ENCODE measurements around the gene SNAI1.
"Not testable (repeated sequence)": the region's sequence is repeated elsewhere in the genome, so short reads cannot be mapped to it uniquely, and the experiment has no call there.

SNAI1 gene

DNA sequence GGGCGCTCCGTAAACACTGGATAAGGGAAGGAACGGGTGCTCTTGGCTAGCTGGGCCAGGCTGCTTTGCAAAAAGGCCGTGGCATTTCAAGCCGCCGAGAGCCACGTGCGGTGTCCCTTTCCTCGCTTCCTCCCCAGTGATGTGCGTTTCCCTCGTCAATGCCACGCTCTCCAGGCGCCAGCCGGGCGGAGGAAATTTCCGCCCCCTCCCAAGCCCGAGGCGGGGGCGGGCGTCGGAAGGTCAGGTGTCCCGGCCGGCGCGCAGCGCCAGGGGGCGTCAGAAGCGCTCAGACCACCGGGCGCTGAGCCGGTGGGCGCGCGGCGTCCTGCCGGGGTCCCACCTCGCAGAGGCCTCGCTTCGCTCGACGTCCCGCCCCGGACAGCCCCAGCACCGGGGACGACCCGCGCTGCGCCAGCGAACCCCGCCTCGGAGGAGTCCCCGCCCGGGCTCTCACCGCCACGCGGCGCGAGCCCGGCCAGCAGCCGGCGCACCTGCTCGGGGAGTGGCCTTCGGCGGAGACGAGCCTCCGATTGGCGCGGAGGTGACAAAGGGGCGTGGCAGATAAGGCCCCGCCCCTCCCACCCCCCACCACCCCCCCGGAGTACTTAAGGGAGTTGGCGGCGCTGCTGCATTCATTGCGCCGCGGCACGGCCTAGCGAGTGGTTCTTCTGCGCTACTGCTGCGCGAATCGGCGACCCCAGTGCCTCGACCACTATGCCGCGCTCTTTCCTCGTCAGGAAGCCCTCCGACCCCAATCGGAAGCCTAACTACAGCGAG lies at the start of gene SNAI1:
Gene SNAI1 (plus strand): TSS at position 635 of the 777 bp plus-strand sequence. CDS start 80 bp downstream, at position 715.
- peak; percentile 74 for DNase-seq

DNA sequence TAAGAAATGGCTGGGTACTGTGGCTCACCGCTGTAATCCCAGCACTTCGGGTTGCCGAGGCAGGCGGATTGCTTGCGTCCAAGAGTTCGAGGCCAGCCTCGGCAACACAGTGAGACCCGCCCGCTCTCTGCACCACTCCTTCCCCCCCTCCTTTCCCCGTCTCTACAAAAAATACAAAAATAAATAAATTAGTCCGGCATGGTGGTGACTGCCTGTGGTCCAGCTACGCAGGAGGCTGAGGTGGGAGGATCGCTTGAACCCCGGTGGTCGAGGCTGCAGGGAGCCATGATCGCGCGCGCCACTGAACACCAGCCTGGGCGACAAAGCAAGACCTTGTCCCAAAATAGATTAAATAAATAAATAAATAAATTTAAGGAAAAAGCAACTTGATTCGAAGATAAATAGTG lies 47.0 kb upstream of the SNAI1 start:
- no peak for DNase-seq

DNA sequence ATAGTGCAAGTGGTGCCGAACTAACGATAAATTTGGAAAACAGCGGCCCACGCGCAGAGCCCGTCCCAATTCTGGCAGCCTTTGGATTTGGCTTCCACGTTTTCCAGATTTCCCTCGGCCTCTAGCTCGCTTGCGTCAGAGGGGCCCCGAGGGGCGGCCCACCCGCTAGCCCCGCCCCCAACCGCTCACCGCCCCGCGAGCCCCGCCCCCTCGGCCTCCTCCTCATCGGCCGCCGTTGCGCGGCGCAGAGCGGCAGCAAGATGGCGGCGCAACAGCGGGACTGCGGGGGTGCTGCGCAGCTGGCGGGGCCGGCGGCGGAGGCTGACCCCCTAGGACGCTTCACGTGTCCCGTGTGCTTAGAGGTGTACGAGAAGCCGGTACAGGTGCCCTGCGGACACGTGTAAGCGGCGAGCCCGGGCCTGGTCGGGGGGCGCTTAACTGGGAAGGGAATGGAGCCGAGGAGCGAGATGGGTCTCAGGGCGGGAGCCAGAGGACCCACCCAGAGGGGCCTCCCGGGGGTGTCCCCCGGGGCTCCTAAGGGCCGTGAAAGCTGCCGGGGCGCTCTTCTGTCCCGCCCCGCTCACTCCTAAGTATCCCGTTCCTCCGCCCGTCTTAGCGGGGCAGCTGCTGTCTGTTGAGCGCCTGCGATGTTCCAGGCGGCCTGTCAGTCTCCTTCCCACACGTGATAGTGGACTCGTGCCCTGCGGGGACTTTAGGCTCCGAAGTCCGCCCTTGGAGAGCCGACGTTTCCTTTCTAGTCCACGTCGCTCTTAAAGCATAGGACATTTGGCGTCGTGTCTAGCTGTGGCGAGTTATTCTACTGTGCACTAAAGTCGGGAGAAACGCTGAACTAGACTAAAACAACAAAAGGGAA lies 46.4 kb upstream of the SNAI1 start, which contains the start of gene RNF114:
Gene RNF114 (plus strand): TSS at position 245 of the 874 bp plus-strand sequence. CDS start 16 bp downstream, at position 261.
- peak; percentile 76 for DNase-seq

DNA sequence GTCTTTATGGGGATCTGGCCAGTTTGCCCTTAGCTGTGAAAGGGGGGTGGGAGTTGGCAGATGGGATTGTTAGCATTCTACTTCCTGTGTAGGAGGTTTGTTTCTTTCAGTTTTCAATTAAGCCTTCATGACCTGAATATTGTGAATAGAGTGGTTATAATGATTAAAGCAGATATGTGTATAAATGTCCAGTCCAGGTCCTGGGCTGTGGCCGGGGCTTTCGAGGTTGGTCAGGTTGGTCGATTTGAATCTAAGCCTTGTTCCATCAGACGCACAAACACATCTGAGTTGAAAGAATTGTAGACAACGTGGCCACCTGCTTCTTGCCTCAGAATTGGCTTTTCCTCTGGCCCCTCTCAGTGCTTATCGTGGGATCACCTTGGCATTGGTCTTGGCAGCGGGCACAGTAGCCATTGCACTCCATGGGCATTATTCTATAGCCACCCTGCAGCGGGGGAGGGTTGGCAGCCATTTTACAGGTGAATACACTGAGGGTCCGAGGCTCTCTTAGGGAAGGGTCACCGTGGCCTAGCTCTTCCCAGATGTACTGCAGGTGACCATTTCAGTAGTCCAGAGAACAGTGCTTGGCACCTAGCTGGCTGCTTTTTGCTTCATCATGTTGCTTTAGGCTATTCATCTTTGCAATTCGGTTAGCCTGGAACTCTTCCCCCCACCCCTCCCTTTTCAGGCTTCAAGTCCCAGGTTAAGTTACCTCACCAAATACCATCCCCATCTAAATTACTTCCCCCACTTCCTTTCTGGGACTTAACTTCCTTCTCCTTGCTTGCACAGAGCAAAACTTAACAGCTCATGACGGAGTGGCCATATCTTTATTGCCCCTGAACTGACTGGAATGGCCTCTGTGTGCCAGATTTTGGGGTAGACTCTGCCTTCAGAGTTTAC lies 45.5 kb upstream of the SNAI1 start:
- no peak for DNase-seq

DNA sequence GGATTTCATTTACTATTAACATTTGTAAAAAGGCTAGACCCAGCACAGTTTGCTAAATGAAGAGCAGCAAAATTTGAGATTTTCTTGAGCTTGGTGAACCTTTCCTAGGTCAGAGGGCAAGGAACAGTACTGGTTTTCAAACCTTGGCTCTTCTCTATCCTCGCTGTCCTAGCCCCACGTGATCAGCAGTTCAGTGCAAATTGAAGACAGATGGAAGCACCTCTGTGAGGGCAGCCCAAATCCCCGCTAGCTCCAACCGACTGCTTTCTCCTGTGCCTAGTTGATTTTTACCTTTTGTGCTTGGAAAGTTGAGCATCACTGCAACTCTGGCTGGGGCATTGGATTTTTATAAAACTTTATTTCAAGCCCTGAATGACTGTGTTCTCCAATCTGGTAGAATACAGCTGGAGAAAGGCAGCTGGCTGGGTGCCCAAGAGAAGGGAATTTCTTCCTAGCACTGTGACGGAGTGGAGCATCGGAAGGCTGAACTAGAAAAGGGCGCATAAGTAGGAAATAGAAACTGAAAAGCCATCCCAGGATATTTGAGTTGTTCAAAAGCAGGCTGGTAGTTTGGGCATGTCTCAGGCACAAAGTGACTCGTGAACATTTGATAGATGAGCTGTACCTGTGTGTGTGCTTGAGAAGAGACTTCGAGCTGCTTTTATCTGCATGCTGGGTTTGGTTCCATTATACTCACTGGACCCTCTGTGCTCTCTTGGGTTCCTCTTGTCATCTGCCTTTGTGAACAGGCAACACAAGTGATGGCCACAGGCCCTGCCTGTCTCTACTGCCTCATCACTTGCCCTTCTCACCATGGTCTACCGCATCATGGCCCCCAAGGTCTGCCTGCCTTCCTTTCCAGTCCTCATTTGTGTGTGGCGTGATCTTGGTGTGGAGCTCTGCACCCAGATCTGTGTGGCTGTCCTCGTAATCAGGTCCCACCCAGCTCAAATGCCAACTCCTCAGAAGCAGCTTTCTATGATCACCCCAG lies 44.3 kb upstream of the SNAI1 start:
- no peak for DNase-seq

DNA sequence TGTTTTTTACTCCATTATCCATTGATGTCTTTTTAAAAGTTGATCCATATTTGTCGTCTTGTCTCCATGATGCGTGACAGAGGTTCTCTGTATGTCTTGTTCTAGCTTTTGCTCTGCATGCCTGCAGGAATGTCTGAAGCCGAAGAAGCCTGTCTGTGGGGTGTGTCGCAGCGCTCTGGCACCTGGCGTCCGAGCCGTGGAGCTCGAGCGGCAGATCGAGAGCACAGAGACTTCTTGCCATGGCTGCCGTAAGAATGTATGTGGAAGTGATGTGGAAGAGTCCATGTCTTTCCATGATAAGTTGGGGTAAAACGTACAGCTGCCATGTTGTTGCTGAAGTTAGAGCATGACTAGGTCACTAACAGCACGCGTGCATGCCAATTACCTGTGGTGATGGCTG lies 41.3 kb upstream of the SNAI1 start:
- no peak for DNase-seq

DNA sequence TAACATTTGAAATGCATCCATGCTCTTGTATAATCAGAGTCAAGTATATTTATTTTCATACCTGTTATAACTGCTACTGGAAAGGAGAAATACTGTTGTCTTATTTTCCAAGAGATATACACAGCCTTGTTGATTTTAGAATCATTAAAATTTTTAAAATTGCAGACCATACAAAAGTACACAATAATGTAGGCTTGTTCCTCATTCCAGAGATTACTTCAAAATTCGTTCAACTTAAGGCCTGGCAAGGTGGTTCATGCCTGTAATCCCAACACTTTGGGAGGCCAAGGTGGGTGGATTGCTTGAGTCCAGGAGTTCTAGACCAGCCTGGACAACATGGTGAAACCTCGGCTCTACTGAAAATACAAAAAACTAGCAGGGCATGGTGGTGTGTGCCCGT lies 40.5 kb upstream of the SNAI1 start:
- no peak for DNase-seq

DNA sequence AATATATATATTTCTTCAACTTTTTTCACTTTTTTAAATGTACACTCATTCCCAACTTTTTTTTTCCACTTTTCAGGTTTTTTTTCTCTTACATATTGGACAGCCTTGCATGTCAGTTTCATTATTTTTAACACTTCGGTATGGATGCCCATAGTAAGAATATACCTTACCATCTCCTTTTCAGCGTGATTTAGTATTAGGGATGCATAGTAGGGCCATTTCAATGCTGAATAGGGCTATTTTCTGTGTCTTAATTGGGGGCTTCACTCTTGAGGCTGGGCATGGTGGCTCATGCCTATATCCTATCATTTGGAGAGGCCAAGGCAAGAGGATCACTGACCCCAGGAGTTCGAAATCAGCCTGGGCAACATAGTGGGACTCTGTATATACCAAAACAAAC lies 39.8 kb upstream of the SNAI1 start:
- DNase-seq: no peak

DNA sequence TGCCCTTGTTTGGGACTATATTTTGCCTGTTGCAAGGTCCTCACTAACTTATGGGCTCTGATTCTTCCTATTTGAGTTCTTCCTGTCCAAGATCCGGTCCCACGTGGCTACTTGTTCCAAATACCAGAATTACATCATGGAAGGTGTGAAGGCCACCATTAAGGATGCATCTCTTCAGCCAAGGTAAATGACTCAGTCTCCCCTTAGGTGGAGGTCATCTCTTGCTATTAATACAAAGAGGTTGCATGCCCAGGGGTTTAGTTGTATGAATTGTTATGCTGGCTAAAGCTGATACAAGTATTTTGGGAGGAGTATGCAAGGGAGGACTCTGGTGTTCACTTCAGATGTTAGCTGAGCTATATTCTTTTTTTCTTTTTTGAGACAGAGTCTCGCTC lies 37.5 kb upstream of the SNAI1 start:
- no peak for DNase-seq

DNA sequence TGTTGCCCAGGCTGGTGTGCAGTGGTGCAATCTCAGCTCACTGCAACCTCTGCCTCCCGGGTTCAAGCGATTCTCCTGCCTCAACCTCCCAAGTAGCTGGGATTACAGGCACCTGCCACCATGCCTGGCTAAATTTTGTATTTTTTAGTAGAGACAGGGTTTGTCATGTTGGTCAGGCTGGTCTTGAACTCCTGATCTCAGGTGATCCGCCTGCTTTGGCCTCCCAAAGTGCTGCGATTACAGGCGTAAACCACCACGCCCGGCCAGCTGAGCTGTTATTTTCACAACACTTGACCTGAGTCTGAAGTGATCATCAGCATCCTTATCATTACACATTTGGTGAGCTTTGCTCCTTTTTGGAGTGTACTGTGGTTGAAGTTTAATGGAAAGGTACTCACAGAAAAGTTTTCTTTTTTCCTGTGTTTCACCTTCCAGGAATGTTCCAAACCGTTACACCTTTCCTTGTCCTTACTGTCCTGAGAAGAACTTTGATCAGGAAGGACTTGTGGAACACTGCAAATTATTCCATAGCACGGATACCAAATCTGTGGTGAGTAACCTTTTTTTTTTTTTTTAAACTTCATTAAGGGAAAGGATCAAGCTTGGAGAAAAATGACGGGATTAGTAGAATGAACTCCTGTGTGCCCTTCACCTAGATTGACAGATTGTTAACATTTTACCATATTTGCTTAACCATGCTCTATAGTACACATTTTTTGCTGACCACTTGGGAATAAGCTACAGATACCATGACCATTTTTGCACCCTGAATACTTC lies 36.9 kb upstream of the SNAI1 start:
- no peak for DNase-seq

DNA sequence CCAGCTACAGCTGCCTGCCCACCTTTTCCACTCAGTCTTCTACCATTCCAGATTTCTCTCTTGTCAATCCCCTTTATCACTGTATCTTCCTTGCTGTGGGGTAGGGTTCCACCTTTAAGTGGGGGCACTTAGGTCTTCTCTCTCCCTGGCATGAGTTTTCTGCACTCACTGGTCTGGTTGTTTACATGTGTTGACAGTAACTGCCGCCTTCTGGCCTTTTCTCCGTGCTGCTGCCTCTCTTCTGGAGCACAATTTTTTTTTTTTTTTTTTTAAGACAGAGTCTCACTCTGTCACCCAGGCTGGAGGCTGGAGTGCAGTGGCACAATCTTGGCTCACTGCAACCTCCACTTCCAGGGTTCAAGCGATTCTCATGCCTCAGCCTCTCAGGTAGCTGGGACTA lies 34.6 kb upstream of the SNAI1 start:
- no peak for DNase-seq

DNA sequence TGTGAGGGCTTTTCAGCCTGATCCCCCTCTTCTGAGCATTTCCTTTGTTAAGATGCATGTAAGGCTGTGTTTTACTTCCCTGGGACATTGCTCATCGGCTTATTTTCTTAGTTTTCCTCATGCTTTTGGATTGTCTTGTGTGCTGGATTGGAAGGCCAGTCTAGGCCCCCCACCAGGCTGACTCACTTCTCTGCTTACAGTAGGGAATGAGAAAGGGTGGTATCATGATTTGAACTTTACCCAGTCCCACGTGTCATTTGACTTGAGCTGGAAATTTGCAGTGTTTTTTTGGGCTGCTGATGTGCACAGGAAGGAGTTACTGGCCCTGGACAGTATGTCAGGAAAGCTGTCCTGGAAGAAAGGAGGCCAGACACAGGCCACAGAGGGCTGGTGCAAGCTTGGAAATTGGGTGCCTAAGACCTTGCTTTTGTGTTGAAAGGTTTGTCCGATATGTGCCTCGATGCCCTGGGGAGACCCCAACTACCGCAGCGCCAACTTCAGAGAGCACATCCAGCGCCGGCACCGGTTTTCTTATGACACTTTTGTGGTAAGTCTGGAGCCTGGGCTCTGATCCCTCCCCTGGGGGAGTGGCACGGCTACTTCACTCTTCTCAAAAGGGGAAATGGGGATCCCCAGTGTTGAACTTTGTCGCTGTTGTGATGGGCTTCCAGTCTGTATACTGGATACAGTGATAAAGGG lies 33.8 kb upstream of the SNAI1 start:
- DNase-seq: no peak

DNA sequence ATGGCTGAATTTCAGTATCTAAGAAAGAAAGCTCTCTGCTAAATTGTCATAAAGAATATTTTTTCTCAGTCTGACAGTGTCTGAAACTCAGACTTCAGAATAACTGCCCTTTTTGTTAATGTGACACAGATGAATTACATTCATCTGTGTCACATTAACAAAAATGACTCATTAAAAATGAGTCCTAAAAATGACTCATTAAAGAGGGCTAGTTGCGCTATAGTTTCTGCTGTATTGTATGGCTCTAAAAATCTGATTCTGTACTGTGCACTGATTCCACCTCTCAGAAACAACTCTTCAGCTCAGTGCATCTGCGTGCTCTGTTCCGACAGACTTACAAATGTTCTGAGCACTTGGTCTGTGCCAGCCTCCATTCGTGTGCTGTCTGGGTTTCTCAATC lies 31.6 kb upstream of the SNAI1 start:
- no peak for DNase-seq

DNA sequence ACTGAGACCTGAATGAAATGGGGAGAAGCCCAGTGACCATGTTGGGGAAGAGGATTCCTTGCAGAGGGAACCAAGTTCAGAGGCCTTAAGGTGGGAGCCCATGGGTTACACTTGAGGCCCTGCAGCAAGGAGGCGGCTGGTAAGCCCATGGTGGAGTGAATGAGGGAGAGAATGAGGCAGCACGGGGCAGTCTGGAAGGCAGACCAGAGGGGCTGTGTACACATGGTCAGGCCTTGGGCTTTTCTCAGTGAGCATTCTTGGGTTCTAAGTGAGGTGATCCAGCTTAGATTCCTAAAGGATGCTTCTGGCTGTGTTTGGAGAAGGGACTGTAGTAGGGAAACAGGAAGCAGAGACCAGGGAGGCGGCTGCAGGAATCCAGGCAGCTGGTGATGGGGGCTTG lies 27.6 kb upstream of the SNAI1 start:
- no peak for DNase-seq

DNA sequence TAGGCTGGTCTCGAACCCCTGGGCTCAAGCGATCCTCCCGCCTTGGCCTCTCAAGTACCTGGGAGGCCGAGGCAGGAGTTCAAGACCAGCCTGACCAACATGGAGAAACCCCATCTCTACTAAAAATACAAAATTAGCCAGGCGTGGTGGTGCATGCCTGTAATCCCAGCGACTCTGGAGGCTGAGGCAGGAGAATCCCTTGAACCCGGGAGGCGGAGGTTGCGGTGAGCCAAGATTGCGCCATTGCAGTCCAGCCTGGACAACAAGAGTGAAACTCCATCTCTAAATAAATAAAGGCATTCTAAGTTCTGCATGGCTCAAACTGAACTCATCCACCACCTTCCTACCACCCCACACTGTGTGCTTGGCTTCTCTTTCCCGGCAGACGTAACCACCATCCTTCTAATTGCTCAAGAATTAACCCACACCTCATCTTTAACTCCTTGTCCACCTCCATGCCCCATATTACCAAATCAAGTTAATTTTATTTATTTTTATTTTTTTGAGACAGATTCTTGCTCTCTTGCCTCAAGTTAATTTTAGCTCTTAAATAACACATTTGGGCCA lies 26.9 kb upstream of the SNAI1 start:
- not testable (repeated sequence) for DNase-seq

DNA sequence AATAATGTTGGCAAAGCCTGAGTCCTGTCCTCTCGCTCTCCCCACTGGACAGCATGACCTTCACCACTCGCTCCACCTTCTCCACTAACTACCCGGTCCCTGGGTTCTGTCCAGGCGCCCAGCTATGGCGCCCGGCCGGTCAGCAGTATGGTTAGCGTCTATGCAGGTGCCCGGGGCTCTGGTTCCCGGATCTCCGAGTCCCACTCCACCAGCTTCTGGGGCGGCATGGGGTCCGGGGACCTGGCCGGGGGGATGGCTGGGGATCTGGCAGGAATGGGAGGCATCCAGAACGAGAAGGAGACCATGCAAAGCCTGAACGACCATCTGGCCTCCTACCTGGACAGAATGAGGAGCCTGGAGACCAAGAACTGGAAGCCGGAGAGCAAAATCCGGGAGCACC lies 26.1 kb upstream of the SNAI1 start:
- DNase-seq: no peak

DNA sequence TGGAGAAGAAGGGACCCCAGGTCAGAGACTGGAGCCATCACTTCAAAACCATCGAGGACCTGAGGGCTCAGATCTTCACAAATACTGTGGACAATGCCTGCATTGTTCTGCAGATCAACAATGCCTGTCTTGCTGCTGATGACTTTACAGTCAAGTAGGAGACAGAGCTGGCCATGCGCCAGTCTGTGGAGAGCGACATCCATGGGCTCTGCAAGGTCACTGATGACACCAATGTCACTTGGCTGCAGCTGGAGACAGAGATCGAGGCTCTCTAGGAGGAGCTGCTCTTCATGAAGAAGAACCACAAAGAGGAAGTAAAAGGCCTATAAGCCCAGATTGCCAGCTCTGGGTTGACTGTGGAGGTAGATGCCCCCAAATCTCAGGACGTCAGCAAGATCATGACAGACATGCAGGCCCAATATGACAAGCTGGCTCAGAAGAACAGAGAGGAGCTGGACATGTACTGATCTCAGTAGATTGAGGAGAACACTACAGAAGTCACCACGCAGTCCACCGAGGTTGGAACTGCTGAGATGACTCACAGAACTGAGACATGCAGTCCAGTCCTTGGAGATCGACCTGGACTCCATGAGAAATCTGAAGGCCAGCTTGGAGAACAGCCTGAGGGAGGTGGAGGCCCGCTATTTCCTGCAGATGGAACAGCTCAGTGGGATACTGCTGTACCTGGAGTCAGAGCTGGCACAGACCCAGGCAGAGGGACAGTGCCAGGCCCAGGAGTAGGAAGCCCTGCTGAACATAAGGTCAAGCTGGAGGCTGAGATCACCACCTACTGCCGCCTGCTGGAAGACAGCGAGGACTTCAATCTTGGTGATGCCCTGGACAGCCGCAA lies 25.5 kb upstream of the SNAI1 start:
- DNase-seq: not testable (repeated sequence)

DNA sequence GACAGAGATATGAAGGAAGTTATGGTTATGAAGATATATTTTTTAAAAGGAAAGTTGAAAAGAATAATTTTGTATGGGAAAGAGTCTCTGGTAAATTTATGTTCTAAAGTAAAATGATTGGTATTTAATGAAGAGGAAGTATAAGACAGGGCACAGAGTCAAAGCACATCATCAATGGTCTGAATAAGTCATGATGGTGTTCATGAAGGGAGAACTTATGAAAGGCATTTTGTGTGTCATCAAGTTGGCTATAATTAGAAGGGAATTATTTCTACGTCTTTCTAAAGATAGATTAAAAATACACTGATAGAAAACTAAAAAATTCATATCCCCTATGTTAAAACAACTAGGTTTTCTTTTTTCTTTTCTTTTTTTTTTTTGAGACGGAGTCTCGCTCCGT lies 21.4 kb upstream of the SNAI1 start:
- no peak for DNase-seq
